PC-3 (cell line): ENCODE measurements around the gene ASCC3.

Experiments used
- EZH2 ChIP-seq: fragments of 300-600 bp; sonication (generic); IDR thresholded peaks from one replicate; pipeline ENCODE4 v1.6.1; 2017; ENCODE audit warnings: antibody characterized with exemption, mild to moderate bottlenecking, low read length; ENCODE audit not compliant: unreplicated experiment
- EZH2phosphoT487 ChIP-seq: fragments of 300-600 bp; sonication (generic); IDR thresholded peaks from 2 replicates; pipeline ENCODE4 v1.6.1; 2018; ENCODE audit warnings: mild to moderate bottlenecking, antibody characterized with exemption, low read length, borderline replicate concordance
- TF ChIP-seq, protein P1 (sequence below): fragments of 300-600 bp; sonication (generic); conservative IDR thresholded peaks from 2 replicates; pipeline ENCODE4 v1.5.1; 2017; ENCODE audit warnings: antibody characterized with exemption, low read depth, mild to moderate bottlenecking, low read length

DNA sequence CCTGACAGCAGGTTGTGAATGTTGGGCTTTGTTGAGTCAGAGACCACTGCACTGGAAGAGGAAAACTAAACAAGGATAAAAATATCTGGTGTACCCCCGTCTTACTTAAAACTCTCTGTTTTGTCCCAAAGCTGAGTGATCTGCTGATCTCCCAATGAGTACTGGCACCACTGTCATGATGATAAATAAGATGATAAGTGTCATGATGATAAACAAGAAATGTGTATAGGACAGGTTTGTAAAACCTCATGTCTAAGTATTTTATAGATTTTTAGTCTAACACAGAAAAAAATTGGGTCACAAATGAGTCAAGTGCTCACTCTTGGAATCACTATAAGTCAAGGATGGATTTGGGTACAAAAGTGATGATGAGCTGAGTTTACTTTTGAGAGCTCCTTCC, 407.9 kb downstream of the ASCC3 start:
- TF ChIP-seq, protein P1, sequence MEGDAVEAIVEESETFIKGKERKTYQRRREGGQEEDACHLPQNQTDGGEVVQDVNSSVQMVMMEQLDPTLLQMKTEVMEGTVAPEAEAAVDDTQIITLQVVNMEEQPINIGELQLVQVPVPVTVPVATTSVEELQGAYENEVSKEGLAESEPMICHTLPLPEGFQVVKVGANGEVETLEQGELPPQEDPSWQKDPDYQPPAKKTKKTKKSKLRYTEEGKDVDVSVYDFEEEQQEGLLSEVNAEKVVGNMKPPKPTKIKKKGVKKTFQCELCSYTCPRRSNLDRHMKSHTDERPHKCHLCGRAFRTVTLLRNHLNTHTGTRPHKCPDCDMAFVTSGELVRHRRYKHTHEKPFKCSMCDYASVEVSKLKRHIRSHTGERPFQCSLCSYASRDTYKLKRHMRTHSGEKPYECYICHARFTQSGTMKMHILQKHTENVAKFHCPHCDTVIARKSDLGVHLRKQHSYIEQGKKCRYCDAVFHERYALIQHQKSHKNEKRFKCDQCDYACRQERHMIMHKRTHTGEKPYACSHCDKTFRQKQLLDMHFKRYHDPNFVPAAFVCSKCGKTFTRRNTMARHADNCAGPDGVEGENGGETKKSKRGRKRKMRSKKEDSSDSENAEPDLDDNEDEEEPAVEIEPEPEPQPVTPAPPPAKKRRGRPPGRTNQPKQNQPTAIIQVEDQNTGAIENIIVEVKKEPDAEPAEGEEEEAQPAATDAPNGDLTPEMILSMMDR = no peak
- no peak for TF ChIP-seq EZH2phosphoT487
- no peak for TF ChIP-seq EZH2
